Astrocyte (in vitro differentiated cells and primary cell): Measurements from ENCODE around the gene TRIP12.

Experiments
- CTCF ChIP-seq: IDR thresholded peaks from 2 replicates; pipeline ENCODE4 v1.5.1; 2011; ENCODE audit warnings: low read depth, mild to moderate bottlenecking, inconsistent platforms, low read length, moderate library complexity; ENCODE audit not compliant: insufficient read depth
- EZH2 ChIP-seq: IDR thresholded peaks from 2 replicates; pipeline ENCODE4 v1.6.1; 2012; ENCODE audit warnings: mild to moderate bottlenecking, low read length, inconsistent platforms; ENCODE audit not compliant: insufficient read depth

- TF ChIP-seq CTCF (no peak), EZH2 (no peak)
Measured at GRCh38 chr2:229927817-229928321, 6.1 kb upstream of the TRIP12 start.
